Measurements from ENCODE around the gene GPD2. TPM values are rescaled to one million over a fixed set of nuclear protein-coding genes. Genes with fewer than 3 reads are reported as not detected.

Gene GPD2
- total RNA-seq, 1 experiment from 2014 or later: 32.2 TPM

DNA sequence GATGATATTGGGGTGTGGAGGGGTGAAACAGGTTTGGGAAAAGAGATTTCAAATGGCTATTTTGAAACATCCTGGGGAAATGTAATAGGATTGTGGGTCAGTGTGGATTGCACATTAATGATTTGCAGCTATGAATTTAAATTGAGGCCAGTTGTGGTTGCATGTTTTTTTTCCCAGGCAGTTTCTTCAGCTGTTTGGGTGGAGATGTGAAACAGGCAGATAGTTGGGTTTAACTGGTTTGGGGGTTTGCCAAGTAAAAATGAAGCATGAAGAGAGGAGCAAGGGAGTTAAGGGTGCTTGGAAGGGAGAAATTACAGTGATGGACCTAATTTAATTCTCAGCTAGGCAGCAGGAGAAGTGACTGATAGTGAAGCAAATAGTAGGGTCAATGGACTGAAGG, 16.8 kb downstream of the GPD2 start:
- ATAC-seq (no peak), DNase-seq (ENCODE audit: low spot score) (no peak)
- ChIA-PET CTCF (no interaction called here), POLR2A (no interaction called here)
- Mint-ChIP-seq H3K27me3 (ENCODE audit: low read depth) (0 out of 2 replicates have a peak, but pooled peaks cover 5% of the 10 kb centered on the region), H3K4me1 (peaks cover 8% of the 10 kb centered on the region), H3K27ac (no peak overlapping the region), H3K4me3 (no peak overlapping the region), H3K36me3 (peaks cover 22% of the 10 kb centered on the region), H3K9me3 (peaks cover 29% of the 10 kb centered on the region)
- TF ChIP-seq, protein P1, sequence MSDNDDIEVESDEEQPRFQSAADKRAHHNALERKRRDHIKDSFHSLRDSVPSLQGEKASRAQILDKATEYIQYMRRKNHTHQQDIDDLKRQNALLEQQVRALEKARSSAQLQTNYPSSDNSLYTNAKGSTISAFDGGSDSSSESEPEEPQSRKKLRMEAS (CRISPR knock-in tag; IDR thresholded peaks at IDR 0.05): no peak
- TF ChIP-seq, protein P2, sequence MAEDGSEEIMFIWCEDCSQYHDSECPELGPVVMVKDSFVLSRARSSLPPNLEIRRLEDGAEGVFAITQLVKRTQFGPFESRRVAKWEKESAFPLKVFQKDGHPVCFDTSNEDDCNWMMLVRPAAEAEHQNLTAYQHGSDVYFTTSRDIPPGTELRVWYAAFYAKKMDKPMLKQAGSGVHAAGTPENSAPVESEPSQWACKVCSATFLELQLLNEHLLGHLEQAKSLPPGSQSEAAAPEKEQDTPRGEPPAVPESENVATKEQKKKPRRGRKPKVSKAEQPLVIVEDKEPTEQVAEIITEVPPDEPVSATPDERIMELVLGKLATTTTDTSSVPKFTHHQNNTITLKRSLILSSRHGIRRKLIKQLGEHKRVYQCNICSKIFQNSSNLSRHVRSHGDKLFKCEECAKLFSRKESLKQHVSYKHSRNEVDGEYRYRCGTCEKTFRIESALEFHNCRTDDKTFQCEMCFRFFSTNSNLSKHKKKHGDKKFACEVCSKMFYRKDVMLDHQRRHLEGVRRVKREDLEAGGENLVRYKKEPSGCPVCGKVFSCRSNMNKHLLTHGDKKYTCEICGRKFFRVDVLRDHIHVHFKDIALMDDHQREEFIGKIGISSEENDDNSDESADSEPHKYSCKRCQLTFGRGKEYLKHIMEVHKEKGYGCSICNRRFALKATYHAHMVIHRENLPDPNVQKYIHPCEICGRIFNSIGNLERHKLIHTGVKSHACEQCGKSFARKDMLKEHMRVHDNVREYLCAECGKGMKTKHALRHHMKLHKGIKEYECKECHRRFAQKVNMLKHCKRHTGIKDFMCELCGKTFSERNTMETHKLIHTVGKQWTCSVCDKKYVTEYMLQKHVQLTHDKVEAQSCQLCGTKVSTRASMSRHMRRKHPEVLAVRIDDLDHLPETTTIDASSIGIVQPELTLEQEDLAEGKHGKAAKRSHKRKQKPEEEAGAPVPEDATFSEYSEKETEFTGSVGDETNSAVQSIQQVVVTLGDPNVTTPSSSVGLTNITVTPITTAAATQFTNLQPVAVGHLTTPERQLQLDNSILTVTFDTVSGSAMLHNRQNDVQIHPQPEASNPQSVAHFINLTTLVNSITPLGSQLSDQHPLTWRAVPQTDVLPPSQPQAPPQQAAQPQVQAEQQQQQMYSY (CRISPR knock-in tag; IDR thresholded peaks at IDR 0.05): no peak
- TF ChIP-seq, protein P3, sequence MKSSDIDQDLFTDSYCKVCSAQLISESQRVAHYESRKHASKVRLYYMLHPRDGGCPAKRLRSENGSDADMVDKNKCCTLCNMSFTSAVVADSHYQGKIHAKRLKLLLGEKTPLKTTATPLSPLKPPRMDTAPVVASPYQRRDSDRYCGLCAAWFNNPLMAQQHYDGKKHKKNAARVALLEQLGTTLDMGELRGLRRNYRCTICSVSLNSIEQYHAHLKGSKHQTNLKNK (CRISPR knock-in tag; IDR thresholded peaks at IDR 0.05): no peak
- no peak for TF ChIP-seq TEAD4 (CRISPR knock-in tag; IDR thresholded peaks at IDR 0.05)
- TF ChIP-seq OVOL2 (CRISPR knock-in tag; IDR thresholded peaks at IDR 0.05; ENCODE audit: borderline replicate concordance): no peak
- no peak for TF ChIP-seq PRRX2 (CRISPR knock-in tag; IDR thresholded peaks at IDR 0.05)
- TF ChIP-seq FOXJ3 (CRISPR knock-in tag; IDR thresholded peaks at IDR 0.05; ENCODE audit: borderline replicate concordance): no peak
- TF ChIP-seq ZNF416 (CRISPR knock-in tag; IDR thresholded peaks at IDR 0.05): no peak
- TF ChIP-seq SMAD3 (CRISPR knock-in tag; IDR thresholded peaks at IDR 0.05; ENCODE audit: borderline replicate concordance): no peak
- TF ChIP-seq RORB (CRISPR knock-in tag; IDR thresholded peaks at IDR 0.05): no peak
- TF ChIP-seq CBFB (CRISPR knock-in tag; IDR thresholded peaks at IDR 0.05; ENCODE audit: low read depth): no peak
- no peak for TF ChIP-seq GABPB1 (CRISPR knock-in tag; IDR thresholded peaks at IDR 0.05)
- TF ChIP-seq, protein P4, sequence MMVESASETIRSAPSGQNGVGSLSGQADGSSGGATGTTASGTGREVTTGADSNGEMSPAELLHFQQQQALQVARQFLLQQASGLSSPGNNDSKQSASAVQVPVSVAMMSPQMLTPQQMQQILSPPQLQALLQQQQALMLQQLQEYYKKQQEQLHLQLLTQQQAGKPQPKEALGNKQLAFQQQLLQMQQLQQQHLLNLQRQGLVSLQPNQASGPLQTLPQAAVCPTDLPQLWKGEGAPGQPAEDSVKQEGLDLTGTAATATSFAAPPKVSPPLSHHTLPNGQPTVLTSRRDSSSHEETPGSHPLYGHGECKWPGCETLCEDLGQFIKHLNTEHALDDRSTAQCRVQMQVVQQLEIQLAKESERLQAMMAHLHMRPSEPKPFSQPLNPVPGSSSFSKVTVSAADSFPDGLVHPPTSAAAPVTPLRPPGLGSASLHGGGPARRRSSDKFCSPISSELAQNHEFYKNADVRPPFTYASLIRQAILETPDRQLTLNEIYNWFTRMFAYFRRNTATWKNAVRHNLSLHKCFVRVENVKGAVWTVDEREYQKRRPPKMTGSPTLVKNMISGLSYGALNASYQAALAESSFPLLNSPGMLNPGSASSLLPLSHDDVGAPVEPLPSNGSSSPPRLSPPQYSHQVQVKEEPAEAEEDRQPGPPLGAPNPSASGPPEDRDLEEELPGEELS (CRISPR knock-in tag; IDR thresholded peaks at IDR 0.05): no peak
- no peak for TF ChIP-seq NR3C1 (CRISPR knock-in tag; conservative IDR thresholded peaks at IDR 0.05; ENCODE audit: low read depth)
- TF ChIP-seq, protein P5, sequence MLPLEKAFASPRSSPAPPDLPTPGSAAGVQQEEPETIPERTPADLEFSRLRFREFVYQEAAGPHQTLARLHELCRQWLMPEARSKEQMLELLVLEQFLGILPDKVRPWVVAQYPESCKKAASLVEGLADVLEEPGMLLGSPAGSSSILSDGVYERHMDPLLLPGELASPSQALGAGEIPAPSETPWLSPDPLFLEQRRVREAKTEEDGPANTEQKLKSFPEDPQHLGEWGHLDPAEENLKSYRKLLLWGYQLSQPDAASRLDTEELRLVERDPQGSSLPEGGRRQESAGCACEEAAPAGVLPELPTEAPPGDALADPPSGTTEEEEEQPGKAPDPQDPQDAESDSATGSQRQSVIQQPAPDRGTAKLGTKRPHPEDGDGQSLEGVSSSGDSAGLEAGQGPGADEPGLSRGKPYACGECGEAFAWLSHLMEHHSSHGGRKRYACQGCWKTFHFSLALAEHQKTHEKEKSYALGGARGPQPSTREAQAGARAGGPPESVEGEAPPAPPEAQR (CRISPR knock-in tag; IDR thresholded peaks at IDR 0.05): no peak
- no peak for TF ChIP-seq RELA (CRISPR knock-in tag; IDR thresholded peaks at IDR 0.05; ENCODE audit: borderline replicate concordance)
- no peak for TF ChIP-seq HMGA2 (CRISPR knock-in tag; IDR thresholded peaks at IDR 0.05)
- TF ChIP-seq, protein P6, sequence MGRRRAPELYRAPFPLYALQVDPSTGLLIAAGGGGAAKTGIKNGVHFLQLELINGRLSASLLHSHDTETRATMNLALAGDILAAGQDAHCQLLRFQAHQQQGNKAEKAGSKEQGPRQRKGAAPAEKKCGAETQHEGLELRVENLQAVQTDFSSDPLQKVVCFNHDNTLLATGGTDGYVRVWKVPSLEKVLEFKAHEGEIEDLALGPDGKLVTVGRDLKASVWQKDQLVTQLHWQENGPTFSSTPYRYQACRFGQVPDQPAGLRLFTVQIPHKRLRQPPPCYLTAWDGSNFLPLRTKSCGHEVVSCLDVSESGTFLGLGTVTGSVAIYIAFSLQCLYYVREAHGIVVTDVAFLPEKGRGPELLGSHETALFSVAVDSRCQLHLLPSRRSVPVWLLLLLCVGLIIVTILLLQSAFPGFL (CRISPR knock-in tag; IDR thresholded peaks at IDR 0.05; ENCODE audit: borderline replicate concordance): no peak
